Kidney (tissue), 14 donors: Measurements from ENCODE around the gene MYRIP. TPM values are rescaled to one million over a fixed set of nuclear protein-coding genes. Genes with fewer than 3 reads are reported as not detected.

Source experiments
- DNase-seq, 5 donors: peaks; one replicate each; pipeline ENCODE4 v3.0.0-alpha.2; 2013 to 2020
- FAIRE-seq: peaks from 2 replicates; lab custom pipeline; 2012; peaks lifted over from hg19 to GRCh38; lab: Jason Lieb, UNC
- H3K27ac ChIP-seq, 2 donors: one replicate each; pipeline ENCODE4 v1.7.0; 2013; ENCODE audit warnings: low read depth in 2 of 2, low read length in 2 of 2, inconsistent platforms in 1 of 2
- H3K27me3 ChIP-seq: one replicate; pipeline ENCODE4 v1.7.1; 2013; ENCODE audit warnings: low read length, inconsistent platforms; ENCODE audit not compliant: control insufficient read depth, insufficient read depth
- H3K36me3 ChIP-seq, 3 donors: one replicate each; pipeline versions ENCODE4 v1.7.0 to v1.7.1; 2013; ENCODE audit warnings: low read length in 3 of 3, control low read depth in 1 of 3, inconsistent platforms in 1 of 3; ENCODE audit not compliant: insufficient read depth in 3 of 3, control insufficient read depth in 2 of 3
- H3K4me1 ChIP-seq, 3 donors: one replicate each; pipeline versions ENCODE4 v1.7.0 to v1.7.1; 2013; ENCODE audit warnings: low read length in 3 of 3, inconsistent platforms in 1 of 3, low read depth in 1 of 3; ENCODE audit not compliant: control insufficient read depth in 2 of 3, insufficient read depth in 2 of 3
- H3K4me3 ChIP-seq, 3 donors: one replicate each; pipeline versions ENCODE4 v1.7.0 to v1.8.1; 2013; ENCODE audit warnings: low read length in 3 of 3, control low read depth in 1 of 3, inconsistent platforms in 1 of 3
- H3K9ac ChIP-seq, 3 donors: one replicate each; pipeline versions ENCODE4 v1.7.0 to v1.7.1; 2013; ENCODE audit warnings: low read length in 3 of 3, control low read depth in 1 of 3, inconsistent platforms in 1 of 3
- H3K9me3 ChIP-seq, 3 donors: one replicate each; pipeline versions ENCODE4 v1.7.0 to v1.7.1; 2013; ENCODE audit warnings: low read length in 3 of 3, control low read depth in 1 of 3, inconsistent platforms in 1 of 3; ENCODE audit not compliant: control insufficient read depth in 2 of 3, insufficient read depth in 1 of 3
- CTCF ChIP-seq: IDR thresholded peaks from 3 replicates; pipeline ENCODE4 v1.5.1; 2012; ENCODE audit warnings: mild to moderate bottlenecking, moderate library complexity, borderline replicate concordance; ENCODE audit not compliant: insufficient read depth; ENCODE audit errors: extremely low read depth
- intact Hi-C: fragments of 100-400 bp; cut with DNase I; formaldehyde crosslinking; loops from one replicate; pipeline ENCODE4 v1.11.1; 2022
- polyA plus RNA-seq: library from polyadenylated mRNA; stranded (reverse); fragments of 350-450 nt; fragmentation: Illumina TruSeq; extraction: RNeasy Lipid Tissue Mini Kit (QIAGEN cat#74804); gene quantifications from one replicate; pipeline ENCODE4 v1.2.3, GENCODE V29; 2014; ENCODE audit warnings: low read depth, low replicate concordance; ENCODE audit not compliant: insufficient read depth
- total RNA-seq: library from RNA; stranded (reverse); fragmentation: NEBNext Ultra II Directional; extraction: Animal tissue kit (Norgen Biotek cat#: 25700); gene quantifications from one replicate; pipeline ENCODE4 v1.2.1, GENCODE V29; 2021
- donor health status: control.
- donor health status: control.
- donor health status: control.
- donor health status: control.
- donor health status: control.
- donor health status: DM: yes; HTN: yes; CAD: no.
- donor health status: Normal renal cell carcinoma (clear cell type).

The MYRIP gene
- total and polyA plus RNA-seq, 2 donors from 2014 or later = 0.92 to 6.6 TPM

- H3K36me3 ChIP-seq = no peaks in the 10 kb centered on the region
- FAIRE-seq = no peak
These were observed 382.5 kb downstream of the MYRIP start for GRCh38 chr3:40191850-40192448.

GRCh38 chr3:40192628-40193027, 383.2 kb downstream of the MYRIP start:
- no peak for FAIRE-seq
- TF ChIP-seq CTCF = no peak
- Histone ChIP-seq H3K9ac (no peak overlapping the region), H3K9me3 (no peaks in the 10 kb centered on the region), H3K27me3 (no peaks in the 10 kb centered on the region), H3K4me3 (no peak overlapping the region), H3K4me1 (no peaks in the 10 kb centered on the region), H3K36me3 (no peaks in the 10 kb centered on the region), H3K27ac (no peak overlapping the region)
- intact Hi-C loops = no loop called here
- DNase-seq = no peak

More at GRCh38 chr3:40191850-40192448, 382.5 kb downstream of the MYRIP start:
- Histone ChIP-seq H3K27me3 (no peaks in the 10 kb centered on the region), H3K4me1 (no peaks in the 10 kb centered on the region), H3K27ac (no peak overlapping the region), H3K9me3 (no peaks in the 10 kb centered on the region), H3K4me3 (no peak overlapping the region), H3K9ac (no peak overlapping the region)
- peak; percentile 93 for TF ChIP-seq CTCF
- intact Hi-C loops = no loop called here
- peak in 4 of 5 donors; percentile 44 to 69 (median 50) for DNase-seq

GRCh38 chr3:40196966-40197365, 387.6 kb downstream of the MYRIP start:
- intact Hi-C loops = no loop called here
- TF ChIP-seq CTCF = no peak
- FAIRE-seq = no peak
- no peak overlapping the region for H3K9ac ChIP-seq
- no peak for DNase-seq
- no peak overlapping the region for H3K27ac ChIP-seq
- H3K36me3 ChIP-seq = no peaks in the 10 kb centered on the region
- no peaks in the 10 kb centered on the region for H3K9me3 ChIP-seq
- H3K4me1 ChIP-seq = no peaks in the 10 kb centered on the region
- no peaks in the 10 kb centered on the region for H3K27me3 ChIP-seq
- H3K4me3 ChIP-seq = no peak overlapping the region
